Mesenchymal stem cell (in vitro differentiated cells and primary cell): ENCODE measurements around the gene SLC51B.

Experiments used
- DNase-seq: peaks from one replicate; pipeline ENCODE4 v3.0.0-alpha.2; 2013
- H2AFZ ChIP-seq: one replicate; pipeline ENCODE4 v1.6.1; 2013; ENCODE audit warnings: low read depth, mild to moderate bottlenecking, control low read depth, inconsistent platforms, low read length, moderate library complexity
- H2AK5ac ChIP-seq: 2 replicates; pipeline ENCODE4 v1.6.1; 2013; ENCODE audit warnings: low read length, moderate library complexity, mild to moderate bottlenecking, inconsistent platforms; ENCODE audit not compliant: severe bottlenecking
- H2BK120ac ChIP-seq: one replicate; pipeline ENCODE4 v1.6.1; 2013; ENCODE audit warnings: low read depth, mild to moderate bottlenecking, inconsistent platforms, low read length, moderate library complexity
- H2BK12ac ChIP-seq, 2 experiments: one replicate each; pipeline ENCODE4 v1.6.1; 2013; ENCODE audit warnings: inconsistent platforms in 2 of 2, low read length in 2 of 2, mild to moderate bottlenecking in 2 of 2, moderate library complexity in 2 of 2, control low read depth in 1 of 2
- H2BK15ac ChIP-seq: one replicate; pipeline ENCODE4 v1.6.1; 2013; ENCODE audit warnings: mild to moderate bottlenecking, low read depth, inconsistent platforms; ENCODE audit not compliant: poor library complexity, severe bottlenecking
- H2BK5ac ChIP-seq: 2 replicates; pipeline ENCODE4 v1.6.1; 2013; ENCODE audit warnings: low read depth, mild to moderate bottlenecking, low read length, control low read depth, inconsistent platforms; ENCODE audit not compliant: poor library complexity, severe bottlenecking
- H3K14ac ChIP-seq, 2 experiments: one replicate each; pipeline ENCODE4 v1.6.1; 2013; ENCODE audit warnings: inconsistent platforms in 2 of 2, low read length in 2 of 2, control low read depth in 1 of 2, mild to moderate bottlenecking in 1 of 2, moderate library complexity in 1 of 2
- H3K18ac ChIP-seq, 2 experiments: one replicate each; pipeline ENCODE4 v1.6.1; 2013; ENCODE audit warnings: inconsistent platforms in 2 of 2, low read length in 2 of 2, control low read depth in 1 of 2, low read depth in 1 of 2, mild to moderate bottlenecking in 1 of 2
- H3K23ac ChIP-seq, 2 experiments: one replicate each; pipeline ENCODE4 v1.6.1; 2013; ENCODE audit warnings: inconsistent platforms in 2 of 2, low read length in 2 of 2, mild to moderate bottlenecking in 2 of 2, moderate library complexity in 2 of 2, control low read depth in 1 of 2
- H3K27ac ChIP-seq: 2 replicates; pipeline ENCODE4 v1.5.1; 2013; ENCODE audit warnings: mild to moderate bottlenecking, moderate library complexity, low read length, control low read depth, inconsistent platforms; ENCODE audit not compliant: poor library complexity, severe bottlenecking
- H3K27me3 ChIP-seq, 2 experiments: 2 replicates each; pipeline versions ENCODE4 v1.6.1 to v1.7.0; 2013; ENCODE audit warnings: low read length in 2 of 2, mild to moderate bottlenecking in 2 of 2, moderate library complexity in 2 of 2, control low read depth in 1 of 2, inconsistent platforms in 1 of 2; ENCODE audit not compliant: control insufficient read depth in 1 of 2, insufficient read depth in 1 of 2
- H3K36me3 ChIP-seq, 2 experiments: 2 replicates each; pipeline versions ENCODE4 v1.6.1 to v1.7.0; 2013; ENCODE audit warnings: low read length in 2 of 2, control low read depth in 1 of 2, inconsistent platforms in 1 of 2, low read depth in 1 of 2, mild to moderate bottlenecking in 1 of 2; ENCODE audit not compliant: insufficient read depth in 2 of 2, control insufficient read depth in 1 of 2
- H3K4ac ChIP-seq, 2 experiments: one replicate each; pipeline ENCODE4 v1.6.1; 2013; ENCODE audit warnings: inconsistent platforms in 2 of 2, low read length in 2 of 2, mild to moderate bottlenecking in 2 of 2, moderate library complexity in 2 of 2, control low read depth in 1 of 2, low read depth in 1 of 2
- H3K4me1 ChIP-seq: 2 replicates; pipeline ENCODE4 v1.6.1; 2013; ENCODE audit warnings: low read depth, low read length, control low read depth; ENCODE audit not compliant: control insufficient read depth, insufficient read depth
- H3K4me2 ChIP-seq: 2 replicates; pipeline ENCODE4 v1.6.1; 2013; ENCODE audit warnings: low read length, mild to moderate bottlenecking, inconsistent platforms; ENCODE audit not compliant: poor library complexity, severe bottlenecking
- H3K4me3 ChIP-seq, 2 experiments: 2 replicates each; pipeline versions ENCODE4 v1.5.1 to v1.7.0; 2013; ENCODE audit warnings: low read length in 2 of 2, mild to moderate bottlenecking in 2 of 2, control low read depth in 1 of 2, low read depth in 1 of 2; ENCODE audit not compliant: insufficient read depth in 1 of 2
- H3K79me1 ChIP-seq: replicated peaks from 2 replicates; pipeline ENCODE4 v1.6.1; 2013; ENCODE audit warnings: mild to moderate bottlenecking, control low read depth, low read length, inconsistent platforms; ENCODE audit not compliant: poor library complexity, severe bottlenecking
- H3K9ac ChIP-seq: 2 replicates; pipeline ENCODE4 v1.7.0; 2013; ENCODE audit warnings: mild to moderate bottlenecking, low read length, moderate library complexity
- H3K9me3 ChIP-seq: 2 replicates; pipeline ENCODE4 v1.7.0; 2013; ENCODE audit warnings: mild to moderate bottlenecking, low read length; ENCODE audit not compliant: control insufficient read depth
- H4K8ac ChIP-seq: one replicate; pipeline ENCODE4 v1.6.1; 2013; ENCODE audit warnings: inconsistent platforms, mild to moderate bottlenecking, low read length, moderate library complexity
- H4K91ac ChIP-seq: one replicate; pipeline ENCODE4 v1.6.1; 2013; ENCODE audit warnings: mild to moderate bottlenecking, low read length, inconsistent platforms
- WGBS: methylation state at CpG from one replicate; pipeline ENCODE4 v1.1.7; 2013; ENCODE audit warnings: mixed read lengths; 5-methylcytosine and 5-hydroxymethylcytosine counted together

The SLC51B gene

DNA sequence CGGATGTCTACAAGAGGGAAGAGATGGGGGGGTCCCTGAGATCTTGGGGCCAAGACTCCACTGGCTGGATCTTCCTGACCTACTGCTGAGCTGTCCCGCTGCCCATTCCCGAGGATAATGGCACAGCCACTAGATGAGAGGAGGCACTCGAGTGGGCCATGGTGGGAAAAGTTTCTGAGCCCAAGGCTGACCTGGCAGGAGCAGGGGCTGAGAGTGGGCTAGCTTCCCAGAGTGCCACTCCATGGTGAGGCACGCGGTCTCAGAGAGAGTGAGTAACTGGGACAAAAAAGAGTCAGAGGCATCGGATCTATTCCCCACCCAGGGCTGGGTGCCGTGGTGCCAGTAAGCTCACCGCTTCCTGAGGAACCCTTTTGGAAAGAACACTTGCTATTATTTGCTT lies 10.9 kb downstream of the SLC51B start:
- H3K36me3 ChIP-seq: no peaks in the 10 kb centered on the region
- H2BK5ac ChIP-seq: no peak overlapping the region
- peaks cover 43 to 56% of the 10 kb centered on the region in 2 experiments for H3K27me3 ChIP-seq
- H3K14ac ChIP-seq: no peak overlapping the region
- no peak overlapping the region for H2BK12ac ChIP-seq
- no peak overlapping the region for H2AK5ac ChIP-seq
- 88% methylated on average over 9 of the region's 9 CpGs for WGBS
- H3K4ac ChIP-seq: no peak overlapping the region
- no peak overlapping the region for H4K8ac ChIP-seq
- H3K4me1 ChIP-seq: peaks cover 29% of the 10 kb centered on the region
- no peak overlapping the region for H2BK15ac ChIP-seq
- H2BK120ac ChIP-seq: no peak overlapping the region
- DNase-seq: no peak
- H3K4me3 ChIP-seq: no peak overlapping the region
- peaks cover 7% of the 10 kb centered on the region for H3K9me3 ChIP-seq
- H3K79me1 ChIP-seq: no peaks in the 10 kb centered on the region
- no peak overlapping the region for H3K23ac ChIP-seq
- H3K9ac ChIP-seq: no peak overlapping the region
- H4K91ac ChIP-seq: no peak overlapping the region
- H2AFZ ChIP-seq: no peak overlapping the region
- no peak overlapping the region for H3K4me2 ChIP-seq
- H3K27ac ChIP-seq: no peak overlapping the region
- H3K18ac ChIP-seq: no peak overlapping the region

DNA sequence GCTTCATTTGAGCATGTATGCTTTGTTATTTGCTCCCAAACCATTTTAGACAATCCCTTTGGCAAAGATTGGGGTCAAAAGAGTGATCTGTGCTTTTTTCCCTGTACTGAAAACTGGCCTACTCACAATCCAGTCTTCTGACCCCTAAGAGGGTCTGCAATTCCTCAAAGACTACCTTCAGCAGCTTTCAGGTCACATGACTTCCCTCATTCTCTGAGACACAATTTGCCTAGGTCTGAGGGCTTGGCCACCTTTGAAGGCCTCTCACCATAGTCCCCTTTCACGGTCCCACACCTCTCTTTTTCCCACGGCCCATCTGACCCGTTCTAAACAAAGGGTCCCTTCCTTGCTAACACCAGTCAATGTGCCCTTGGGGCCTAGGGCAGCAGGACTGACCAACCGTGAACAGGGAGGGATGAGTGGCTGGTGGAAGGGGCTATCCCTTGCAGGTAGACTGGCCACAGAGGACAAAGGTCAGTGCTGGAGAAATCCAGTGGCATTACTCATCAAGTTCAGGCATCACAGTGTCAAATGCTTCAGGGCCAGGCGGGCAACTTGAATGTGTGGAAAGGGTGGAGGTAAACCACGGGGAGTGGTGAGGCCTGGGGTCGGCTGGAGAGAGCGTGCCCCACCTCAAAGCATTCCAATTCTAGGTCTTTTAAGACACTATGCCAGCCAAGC lies 11.8 kb downstream of the SLC51B start:
- peaks cover 37 to 56% of the 10 kb centered on the region in 2 experiments for H3K27me3 ChIP-seq
- no peak overlapping the region for H2AFZ ChIP-seq
- no peak overlapping the region for H3K4me3 ChIP-seq
- H3K9me3 ChIP-seq: peaks cover 7% of the 10 kb centered on the region
- no peak overlapping the region for H3K14ac ChIP-seq
- no peak overlapping the region for H3K23ac ChIP-seq
- no peak overlapping the region for H3K4ac ChIP-seq
- no peak overlapping the region for H2AK5ac ChIP-seq
- no peak overlapping the region for H2BK15ac ChIP-seq
- H3K79me1 ChIP-seq: no peaks in the 10 kb centered on the region
- DNase-seq: peak; percentile 37
- H2BK5ac ChIP-seq: peak overlapping the region; percentile 8
- H4K8ac ChIP-seq: no peak overlapping the region
- no peak overlapping the region for H3K9ac ChIP-seq
- H3K4me1 ChIP-seq: peaks cover 29% of the 10 kb centered on the region
- H2BK120ac ChIP-seq: no peak overlapping the region
- no peak overlapping the region for H2BK12ac ChIP-seq
- H3K27ac ChIP-seq: no peak overlapping the region
- no peaks in the 10 kb centered on the region for H3K36me3 ChIP-seq
- WGBS: 50% methylated on average over 6 of the region's 8 CpGs
- H3K18ac ChIP-seq: no peak overlapping the region
- H3K4me2 ChIP-seq: peak overlapping the region; percentile 23
- H4K91ac ChIP-seq: no peak overlapping the region

DNA sequence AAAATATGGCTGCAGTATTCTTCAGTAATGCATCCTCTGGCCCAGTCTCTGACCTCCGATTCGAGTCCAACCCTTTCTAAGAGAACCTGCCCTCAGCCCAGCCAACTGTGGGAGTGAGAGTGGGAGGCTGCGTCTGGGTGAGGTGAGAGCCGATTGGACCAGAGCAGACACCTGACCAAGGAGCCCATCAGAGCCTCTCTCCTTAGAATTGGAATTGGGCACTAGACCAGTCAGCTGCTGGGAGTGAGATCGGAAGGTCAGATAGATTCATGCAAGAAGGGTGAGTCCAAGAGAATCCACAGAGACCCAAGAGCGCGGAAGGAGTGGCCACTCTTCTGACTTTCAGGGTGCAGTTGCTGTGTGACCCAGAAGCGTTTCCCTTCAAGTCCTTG lies 12.4 kb downstream of the SLC51B start:
- no peak overlapping the region for H3K18ac ChIP-seq
- H3K9ac ChIP-seq: no peak overlapping the region
- H2BK12ac ChIP-seq: no peak overlapping the region
- 94% methylated on average over 8 of the region's 8 CpGs for WGBS
- H3K27ac ChIP-seq: no peak overlapping the region
- DNase-seq: no peak
- peaks cover 7% of the 10 kb centered on the region for H3K9me3 ChIP-seq
- no peak overlapping the region for H4K91ac ChIP-seq
- H3K4me3 ChIP-seq: no peak overlapping the region
- peak overlapping the region; percentile 8 for H2BK5ac ChIP-seq
- peaks cover 29% of the 10 kb centered on the region for H3K4me1 ChIP-seq
- no peaks in the 10 kb centered on the region for H3K36me3 ChIP-seq
- H3K27me3 ChIP-seq: peaks cover 35 to 62% of the 10 kb centered on the region in 2 experiments
- no peak overlapping the region for H2AK5ac ChIP-seq
- no peak overlapping the region for H2AFZ ChIP-seq
- no peak overlapping the region for H3K23ac ChIP-seq
- H4K8ac ChIP-seq: no peak overlapping the region
- no peaks in the 10 kb centered on the region for H3K79me1 ChIP-seq
- no peak overlapping the region for H2BK15ac ChIP-seq
- H3K4me2 ChIP-seq: no peak overlapping the region
- no peak overlapping the region for H3K14ac ChIP-seq
- H3K4ac ChIP-seq: no peak overlapping the region
- no peak overlapping the region for H2BK120ac ChIP-seq

DNA sequence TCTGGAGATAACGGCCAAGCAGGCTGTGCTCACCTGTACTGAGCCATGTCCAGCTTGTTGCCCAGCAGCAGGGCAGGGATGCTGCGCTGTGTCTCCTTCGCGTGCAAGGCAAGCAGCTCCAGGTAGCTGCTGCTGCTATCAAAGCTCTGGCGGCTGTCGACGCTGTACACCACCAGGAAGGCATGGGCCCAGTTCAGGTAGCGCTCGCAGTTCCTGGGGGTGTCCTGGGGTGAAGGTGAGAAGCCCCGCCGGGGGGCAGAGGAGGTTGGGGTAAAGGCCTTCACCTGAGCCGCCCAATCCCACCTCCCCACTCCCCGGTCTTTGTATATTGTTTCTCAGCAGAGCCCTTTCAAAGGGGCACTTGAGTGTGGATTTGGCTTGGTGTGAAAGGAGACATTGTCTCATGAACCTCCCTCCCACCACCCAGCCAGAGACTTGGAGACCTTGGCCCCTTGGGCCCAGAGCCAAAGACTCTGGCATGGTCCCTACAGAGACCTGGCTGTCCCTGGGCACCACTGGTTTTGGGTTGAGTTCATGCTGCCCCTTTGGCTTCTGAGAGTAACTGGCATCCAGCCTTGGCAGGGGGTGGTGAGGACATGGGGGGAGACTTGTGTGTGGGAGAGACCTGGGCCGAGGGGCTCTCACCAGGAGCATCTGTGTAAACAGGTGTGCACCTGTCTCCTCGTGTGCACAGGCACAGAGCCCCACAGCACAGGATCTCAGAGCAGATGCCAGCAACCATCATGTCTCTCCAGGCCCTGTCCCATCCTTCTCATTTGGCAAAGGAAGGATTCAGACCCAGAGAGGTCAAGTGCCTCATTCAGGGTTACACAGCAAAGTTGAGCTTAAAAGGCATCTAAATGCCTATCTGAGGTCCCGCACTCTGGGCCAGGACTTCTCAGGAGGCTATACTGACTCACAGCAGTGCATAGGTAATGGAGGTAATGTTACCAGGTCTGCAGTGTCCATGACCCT lies 13.5 kb downstream of the SLC51B start:
- Histone ChIP-seq H2BK5ac (no peak overlapping the region), H3K9ac (no peak overlapping the region), H3K4me3 (no peak overlapping the region), H4K8ac (no peak overlapping the region), H2AFZ (no peak overlapping the region), H3K27me3 (peaks cover 38 to 68% of the 10 kb centered on the region in 2 experiments), H2BK15ac (no peak overlapping the region), H3K18ac (no peak overlapping the region), H2AK5ac (peak overlapping the region; percentile 7), H3K9me3 (peaks cover 7% of the 10 kb centered on the region), H3K27ac (no peak overlapping the region), H3K14ac (no peak overlapping the region), H3K36me3 (no peaks in the 10 kb centered on the region), H2BK12ac (no peak overlapping the region), H3K4ac (peak overlapping the region in 1 of 2 experiments; percentile 38), H3K4me1 (peaks cover 29% of the 10 kb centered on the region), H2BK120ac (no peak overlapping the region), H3K79me1 (no peaks in the 10 kb centered on the region), H3K4me2 (no peak overlapping the region), H4K91ac (peak overlapping the region; percentile 12), H3K23ac (no peak overlapping the region)
- DNase-seq: no peak
- WGBS: 92% methylated on average over 13 of the region's 16 CpGs
